Measurements from ENCODE around the gene CLINT1.

DNA sequence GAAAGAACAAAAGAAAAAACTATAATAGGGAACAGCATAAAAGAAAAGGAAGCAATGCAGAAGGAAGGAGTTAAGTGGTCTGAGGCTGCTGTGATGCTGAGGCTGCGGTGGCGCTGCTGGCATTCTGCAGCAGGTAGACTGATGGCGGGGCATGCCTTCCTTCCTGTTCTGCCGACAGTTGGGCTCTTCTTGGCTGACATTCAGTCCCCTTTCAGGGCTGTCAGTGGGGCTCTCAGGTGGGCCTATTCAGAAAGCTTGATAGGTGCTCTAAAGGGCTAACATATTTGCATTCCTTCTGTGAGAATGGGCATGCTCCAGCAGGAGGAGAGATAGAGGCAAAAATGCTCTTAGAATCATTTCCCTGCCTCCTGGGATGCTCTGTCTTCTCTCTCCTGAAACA, 5.1 kb upstream of the CLINT1 start:
- TF ChIP-seq, protein P1, sequence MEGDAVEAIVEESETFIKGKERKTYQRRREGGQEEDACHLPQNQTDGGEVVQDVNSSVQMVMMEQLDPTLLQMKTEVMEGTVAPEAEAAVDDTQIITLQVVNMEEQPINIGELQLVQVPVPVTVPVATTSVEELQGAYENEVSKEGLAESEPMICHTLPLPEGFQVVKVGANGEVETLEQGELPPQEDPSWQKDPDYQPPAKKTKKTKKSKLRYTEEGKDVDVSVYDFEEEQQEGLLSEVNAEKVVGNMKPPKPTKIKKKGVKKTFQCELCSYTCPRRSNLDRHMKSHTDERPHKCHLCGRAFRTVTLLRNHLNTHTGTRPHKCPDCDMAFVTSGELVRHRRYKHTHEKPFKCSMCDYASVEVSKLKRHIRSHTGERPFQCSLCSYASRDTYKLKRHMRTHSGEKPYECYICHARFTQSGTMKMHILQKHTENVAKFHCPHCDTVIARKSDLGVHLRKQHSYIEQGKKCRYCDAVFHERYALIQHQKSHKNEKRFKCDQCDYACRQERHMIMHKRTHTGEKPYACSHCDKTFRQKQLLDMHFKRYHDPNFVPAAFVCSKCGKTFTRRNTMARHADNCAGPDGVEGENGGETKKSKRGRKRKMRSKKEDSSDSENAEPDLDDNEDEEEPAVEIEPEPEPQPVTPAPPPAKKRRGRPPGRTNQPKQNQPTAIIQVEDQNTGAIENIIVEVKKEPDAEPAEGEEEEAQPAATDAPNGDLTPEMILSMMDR (IDR thresholded peaks at IDR 0.05): no peak
- TF ChIP-seq POLR2A (IDR thresholded peaks at IDR 0.05): no peak

Data from stomach (tissue), 4 donors.